Esophagus squamous epithelium (tissue), 5 donors: Measurements from ENCODE around the gene MLH1. TPM values are rescaled to one million over a fixed set of nuclear protein-coding genes. Genes with fewer than 3 reads are reported as not detected.
A peak's percentile ranks its signal among the peaks of the same experiment; 100 is the strongest.

Experiments
- DNase-seq: peaks from one replicate; lab custom pipeline; 2025; lab: John Stamatoyannopoulos, UW
- H3K27ac ChIP-seq, 4 donors: fragments of 200-600 bp; sonication (generic); one replicate each; pipeline ENCODE4 v1.5.1; 2016 to 2019; ENCODE audit warnings: mild to moderate bottlenecking in 1 of 4
- H3K27me3 ChIP-seq, 4 donors: fragments of 200-600 bp; sonication (generic); 1 replicate in 3 of 4; 2 replicates in 1 of 4; pipeline versions ENCODE4 v1.5.1 to v1.6.0; 2017 to 2021; ENCODE audit warnings: antibody characterized with exemption in 1 of 4
- H3K36me3 ChIP-seq, 3 donors: fragments of 200-600 bp; sonication (generic); one replicate each; pipeline ENCODE4 v1.5.1; 2016 to 2019
- H3K4me1 ChIP-seq, 3 donors: fragments of 200-600 bp; sonication (generic); one replicate each; pipeline ENCODE4 v1.5.1; 2017 to 2019
- H3K4me3 ChIP-seq, 4 donors: fragments of 200-600 bp; sonication (generic); 1 replicate in 3 of 4; 2 replicates in 1 of 4; pipeline ENCODE4 v1.5.1; 2016 to 2019; ENCODE audit warnings: mild to moderate bottlenecking in 2 of 4, moderate library complexity in 1 of 4
- H3K9me3 ChIP-seq, 3 donors: fragments of 200-600 bp; sonication (generic); one replicate each; pipeline ENCODE4 v1.5.1; 2016 to 2019
- CTCF ChIP-seq, 6 experiments: fragments of 450-650 bp in 4 of 6; fragments of 200-600 bp in 2 of 6; sonication (generic) in 2 of 6; IDR thresholded peaks; one replicate each; pipeline ENCODE4 v1.5.1; 2016 to 2019; ENCODE audit warnings: antibody characterized with exemption in 6 of 6, mild to moderate bottlenecking in 4 of 6, moderate library complexity in 4 of 6
- POLR2A ChIP-seq, 4 donors: fragments of 450-650 bp; IDR thresholded peaks; one replicate each; pipeline ENCODE4 v1.6.1; 2017; ENCODE audit warnings: antibody characterized with exemption in 4 of 4, mild to moderate bottlenecking in 4 of 4, moderate library complexity in 3 of 4
- WGBS, 2 donors: methylation state at CpG; one replicate each; pipeline ENCODE4 v1.1.5; 2018; 5-methylcytosine and 5-hydroxymethylcytosine counted together
- intact Hi-C: fragments of 100-400 bp; cut with DNase I; formaldehyde crosslinking; loops from one replicate; pipeline ENCODE4 v1.15.0; 2022
- total RNA-seq, 4 donors: library from RNA; depleted of rRNA; stranded (reverse); fragments of >200 nt; gene quantifications; one replicate each; pipeline ENCODE4 v1.1.0, GENCODE V29; 2016
- donor health status: DM: yes; HTN: yes; CAD: no.

MLH1 gene
- total RNA-seq, 4 donors from 2014 or later = 15.7 to 33.4 (median 26.1) TPM

- no peaks in the 10 kb centered on the region for H3K9me3 ChIP-seq
- H3K4me1 ChIP-seq = peaks cover 19 to 65% (median 46%) of the 10 kb centered on the region in 3 donors
- TF ChIP-seq POLR2A (IDR thresholded peaks at IDR 0.05) (no peak), CTCF (IDR thresholded peaks at IDR 0.05) (no peak)
- peak overlapping the region in 3 of 4 donors; percentile 35 to 99 (median 93) for H3K27ac ChIP-seq
- intact Hi-C loops = no loop called here
- WGBS, 2 donors = 65 to 79% methylated on average over 3 of the region's 3 CpGs
- DNase-seq = no peak
- no peaks in the 10 kb centered on the region for H3K27me3 ChIP-seq
- peak overlapping the region in 2 of 4 donors; percentile 65 to 80 for H3K4me3 ChIP-seq
- H3K36me3 ChIP-seq = peaks cover 0 to 37% (median 2%) of the 10 kb centered on the region in 3 donors
These were observed 2.2 kb upstream of the MLH1 start for GRCh38 chr3:36991147-36991546.

GRCh38 chr3:36991923-36992805, 1.2 kb upstream of the MLH1 start:
- Histone ChIP-seq H3K27me3 (no peaks in the 10 kb centered on the region), H3K4me1 (peaks cover 19 to 62% (median 46%) of the 10 kb centered on the region in 3 donors), H3K36me3 (peaks cover 0 to 37% (median 4%) of the 10 kb centered on the region in 3 donors), H3K27ac (peak overlapping the region; percentile 93 to 99 (median 98)), H3K4me3 (peak overlapping the region; percentile 65 to 87 (median 74)), H3K9me3 (no peaks in the 10 kb centered on the region)
- intact Hi-C loops = no loop called here
- WGBS, 2 donors = 12 to 18% methylated on average over 14 to 16 of the region's 24 CpGs
- TF ChIP-seq CTCF (IDR thresholded peaks at IDR 0.05) = no peak
- no peak for TF ChIP-seq POLR2A (IDR thresholded peaks at IDR 0.05)
- DNase-seq = no peak

GRCh38 chr3:36992806-36993325, 452 bp upstream of the MLH1 start, which contains the start of gene EPM2AIP1:
Gene EPM2AIP1 (minus strand): TSS chr3:36993131. CDS start chr3:36993077, 54 bp downstream.
- DNase-seq = no peak
- Histone ChIP-seq H3K27me3 (no peaks in the 10 kb centered on the region), H3K4me1 (peaks cover 19 to 58% (median 45%) of the 10 kb centered on the region in 3 donors), H3K36me3 (peaks cover 0 to 38% (median 4%) of the 10 kb centered on the region in 3 donors), H3K9me3 (no peaks in the 10 kb centered on the region), H3K27ac (peak within 1 kb of the TSS; percentile 93 to 99 (median 98)), H3K4me3 (peak within 1 kb of the TSS; percentile 65 to 87 (median 74))
- intact Hi-C loops = no loop called here
- 0 to 1% methylated on average over 8 to 41 of the region's 48 CpGs for WGBS, 2 donors
- TF ChIP-seq POLR2A (IDR thresholded peaks at IDR 0.05) = peak in 3 of 4 donors; percentile 88 to 96 (median 94)
- peak in 4 of 6 experiments; percentile 26 to 41 (median 34) for TF ChIP-seq CTCF (IDR thresholded peaks at IDR 0.05)

GRCh38 chr3:37014620-37015019, 21.3 kb downstream of the MLH1 start:
- Histone ChIP-seq H3K27me3 (no peaks in the 10 kb centered on the region), H3K27ac (no peak overlapping the region), H3K9me3 (no peaks in the 10 kb centered on the region), H3K4me1 (no peaks in the 10 kb centered on the region), H3K36me3 (peaks cover 5 to 98% (median 13%) of the 10 kb centered on the region in 3 donors), H3K4me3 (no peak overlapping the region)
- intact Hi-C loops = no loop called here
- no peak for DNase-seq
- TF ChIP-seq POLR2A (IDR thresholded peaks at IDR 0.05) = no peak
- TF ChIP-seq CTCF (IDR thresholded peaks at IDR 0.05) = no peak
- 92% methylated on average over 2 of the region's 2 CpGs for WGBS, 2 donors

- DNase-seq = no peak
- WGBS, 2 donors = 90 to 94% methylated on average over 5 of the region's 5 CpGs
- H3K36me3 ChIP-seq = peaks cover 11 to 98% (median 16%) of the 10 kb centered on the region in 3 donors
- H3K4me3 ChIP-seq = no peak overlapping the region
- intact Hi-C loops = no loop called here
- no peaks in the 10 kb centered on the region for H3K4me1 ChIP-seq
- H3K27ac ChIP-seq = no peak overlapping the region
- H3K27me3 ChIP-seq = no peaks in the 10 kb centered on the region
- TF ChIP-seq CTCF (IDR thresholded peaks at IDR 0.05) = no peak
- no peak for TF ChIP-seq POLR2A (IDR thresholded peaks at IDR 0.05)
- no peaks in the 10 kb centered on the region for H3K9me3 ChIP-seq
These were observed 22.3 kb downstream of the MLH1 start for GRCh38 chr3:37015642-37016041.
